HL-60 (cell line): ENCODE results near the gene PABPN1.

Experiments
- DNase-seq, 2 experiments: peaks; one replicate each; pipeline ENCODE4 v3.0.0-alpha.2; 2010 to 2020; ENCODE audit warnings: low read depth in 1 of 2, low spot score in 1 of 2
- H3K27ac ChIP-seq: fragments of 250-450 bp; sonication (Bioruptor Pico); replicated peaks from 2 replicates; pipeline ENCODE4 v1.5.1; 2020; ENCODE audit warnings: mild to moderate bottlenecking, moderate library complexity
- H3K27me3 ChIP-seq: fragments of 250-450 bp; sonication (Bioruptor Pico); 2 replicates; pipeline ENCODE4 v1.5.1; 2021; ENCODE audit warnings: mild to moderate bottlenecking, moderate library complexity; ENCODE audit not compliant: insufficient read depth, poor library complexity, severe bottlenecking
- H3K4me3 ChIP-seq: replicated peaks from 2 replicates; pipeline ENCODE4 v1.5.1; 2011; ENCODE audit warnings: mild to moderate bottlenecking, control low read depth, low read length; ENCODE audit not compliant: insufficient read depth
- CTCF ChIP-seq: IDR thresholded peaks from one replicate; pipeline ENCODE4 v1.5.1; 2011; ENCODE audit warnings: low read length, control low read depth, inconsistent platforms; ENCODE audit not compliant: insufficient read depth
- GABPA ChIP-seq: IDR thresholded peaks from 2 replicates; pipeline ENCODE4 v1.6.1; 2012; ENCODE audit warnings: low read depth
- POLR2AphosphoS5 ChIP-seq: IDR thresholded peaks from 2 replicates; pipeline ENCODE4 v1.6.1; 2012; ENCODE audit warnings: low read depth
- REST ChIP-seq: IDR thresholded peaks from 2 replicates; pipeline ENCODE4 v1.6.1; 2012; ENCODE audit warnings: low read depth; ENCODE audit not compliant: insufficient replicate concordance
- SPI1 ChIP-seq: IDR thresholded peaks from 2 replicates; pipeline ENCODE4 v1.6.1; 2012; ENCODE audit warnings: low read depth, mild to moderate bottlenecking, borderline replicate concordance

The PABPN1 gene

GRCh38 chr14:23361763-23362162 lies 40.5 kb downstream of the PABPN1 start:
- TF ChIP-seq POLR2AphosphoS5 (no peak), REST (no peak), CTCF (no peak), GABPA (no peak), SPI1 (no peak)
- Histone ChIP-seq H3K27me3 (peaks cover 37% of the 10 kb centered on the region), H3K27ac (no peak overlapping the region), H3K4me3 (no peak overlapping the region)
- no peak for DNase-seq

DNA sequence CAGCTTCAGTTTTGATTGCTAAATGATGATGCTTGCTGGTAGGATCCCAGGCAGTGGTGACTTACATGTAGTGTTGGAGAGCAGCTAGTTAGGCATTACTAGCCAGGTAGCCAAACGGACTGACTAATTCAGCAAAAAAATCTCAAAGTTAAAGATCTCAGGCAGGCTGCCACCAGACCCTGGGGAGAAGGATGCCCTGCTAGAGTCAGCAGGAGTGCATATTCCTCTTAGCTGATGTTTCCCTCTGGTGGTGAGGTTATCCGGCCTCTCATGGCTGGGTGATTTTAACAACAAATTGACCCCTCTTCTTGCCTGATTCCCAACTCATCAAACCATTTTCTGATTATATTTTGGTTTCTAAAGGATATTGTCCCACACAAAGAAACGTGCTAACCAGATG lies 40.9 kb downstream of the PABPN1 start:
- TF ChIP-seq REST (no peak), GABPA (no peak), SPI1 (no peak)
- Histone ChIP-seq H3K4me3 (no peak overlapping the region), H3K27me3 (peaks cover 41% of the 10 kb centered on the region), H3K27ac (no peak overlapping the region)
- no peak for DNase-seq

DNA sequence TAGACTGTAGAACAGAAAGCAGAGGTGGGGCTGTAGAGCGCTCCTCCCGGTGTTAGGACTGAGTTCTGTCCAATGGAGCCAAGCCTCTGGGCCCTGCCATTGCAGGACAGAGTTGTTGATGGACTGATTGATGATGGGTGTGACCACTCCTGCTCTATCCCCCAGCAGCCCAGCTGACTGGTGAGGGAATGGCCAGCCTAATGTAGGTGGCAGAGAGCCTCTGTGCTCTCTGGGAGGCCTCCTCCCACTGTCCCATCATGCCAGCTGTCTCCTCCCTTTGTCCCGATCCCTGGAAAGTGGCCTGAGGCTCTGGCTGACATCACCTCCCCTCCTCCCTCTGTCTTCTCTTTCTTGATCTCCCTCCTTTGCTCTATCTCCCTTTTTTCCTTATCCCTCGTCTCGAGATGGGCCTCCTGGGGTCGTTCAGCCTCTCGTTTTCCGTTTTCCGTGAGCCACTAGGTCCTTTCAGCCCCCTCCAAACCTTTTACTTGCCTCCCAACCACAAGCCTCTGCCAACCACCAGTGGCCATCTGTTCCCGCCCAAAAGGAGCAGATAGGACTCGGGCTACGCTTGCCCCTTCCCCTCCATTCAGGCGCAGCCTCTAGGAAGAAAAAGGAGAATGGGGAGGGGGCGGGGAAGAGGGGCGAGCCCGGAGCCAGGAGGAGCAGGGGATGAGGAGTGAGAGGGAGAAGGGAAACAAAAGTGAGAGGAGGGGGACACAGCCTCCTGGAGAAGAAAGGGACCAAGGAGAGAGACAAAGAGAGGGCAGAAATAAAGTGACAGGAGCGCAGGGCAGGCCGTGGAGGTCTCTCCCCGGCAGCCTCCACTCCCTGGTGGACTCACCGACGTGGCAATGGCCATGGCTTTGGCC lies 43.1 kb downstream of the PABPN1 start:
- TF ChIP-seq SPI1 (no peak), POLR2AphosphoS5 (no peak), CTCF (no peak), REST (no peak), GABPA (no peak)
- Histone ChIP-seq H3K27me3 (peaks cover 49% of the 10 kb centered on the region), H3K4me3 (no peak overlapping the region), H3K27ac (no peak overlapping the region)
- DNase-seq, result no peak
